Measurements from ENCODE around the gene CCDC120.

The CCDC120 gene

DNA sequence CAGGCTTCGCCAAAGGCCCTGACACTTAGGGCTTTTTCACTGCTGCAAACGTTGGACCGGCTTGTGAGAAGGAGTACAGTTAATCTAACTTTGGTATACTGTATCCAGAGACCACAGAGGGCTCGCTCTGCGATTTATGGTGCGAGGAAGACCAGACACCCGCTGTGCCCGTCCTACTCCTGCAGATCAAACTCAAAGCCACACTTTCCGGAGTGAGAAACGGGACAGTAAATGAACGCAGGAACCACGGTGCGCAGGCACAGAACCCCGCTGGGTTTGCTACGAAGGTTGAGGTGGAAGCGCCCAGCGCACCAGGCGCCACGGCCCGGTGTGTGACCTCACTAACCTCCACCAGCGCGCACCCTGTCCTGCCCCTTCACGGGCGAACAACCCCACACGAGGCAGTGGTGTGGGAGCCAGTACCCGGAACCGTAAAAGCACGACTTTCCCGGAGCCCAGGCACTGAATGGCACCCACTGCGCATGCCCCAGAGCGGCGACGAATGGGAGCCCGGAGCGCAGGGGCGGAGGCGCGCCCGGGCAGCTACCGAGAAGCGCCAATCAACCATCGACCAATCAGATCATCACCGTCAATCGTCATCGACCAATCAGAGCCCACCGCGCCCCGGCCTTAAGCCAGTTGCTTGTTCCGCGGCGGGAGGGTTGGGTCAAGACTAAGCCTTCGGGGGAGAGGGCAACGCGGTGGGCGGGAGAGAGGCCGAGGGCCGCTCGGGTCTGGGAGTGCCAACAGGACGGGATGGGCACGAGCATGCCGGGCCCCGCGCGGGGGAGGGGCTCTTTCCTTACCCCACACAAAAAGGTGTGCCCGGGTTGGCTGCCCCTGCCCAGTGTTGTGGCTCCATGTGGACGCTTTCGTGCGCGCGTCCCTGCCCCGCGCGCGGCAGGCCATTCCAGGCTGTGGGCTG, 42.2 kb downstream of the CCDC120 start:
- in situ Hi-C loops (cut with MboI; ENCODE audit: low sequenced_read_pairs): no loop called here

GRCh38 chrX:49101629-49101984, 42.8 kb downstream of the CCDC120 start:
- in situ Hi-C loops (cut with MboI; ENCODE audit: low sequenced_read_pairs): no loop called here

DNA sequence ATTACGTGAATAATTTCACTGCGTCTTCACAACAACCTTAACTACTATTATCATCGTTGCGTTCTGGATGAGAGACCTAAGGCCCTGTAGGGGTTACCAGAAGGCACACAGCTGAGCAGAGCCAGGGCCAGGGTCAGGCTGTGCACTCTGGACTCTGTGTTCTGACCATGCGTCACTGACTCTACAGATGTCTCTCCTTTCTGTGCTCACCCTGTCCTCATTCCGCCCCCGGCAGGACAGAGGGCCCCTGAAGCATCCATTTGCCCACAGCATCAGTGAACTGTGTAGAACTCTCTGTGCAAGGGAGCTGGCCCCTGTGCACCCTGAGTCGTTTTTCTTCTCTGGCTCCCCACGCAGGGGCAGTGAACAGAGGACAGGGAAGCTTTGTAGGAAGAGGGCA, 43.4 kb downstream of the CCDC120 start:
- in situ Hi-C loops (cut with MboI; ENCODE audit: low sequenced_read_pairs): no loop called here

GRCh38 chrX:49103637-49104036, 44.8 kb downstream of the CCDC120 start:
- in situ Hi-C loops (cut with MboI; ENCODE audit: low sequenced_read_pairs): no loop called here

DNA sequence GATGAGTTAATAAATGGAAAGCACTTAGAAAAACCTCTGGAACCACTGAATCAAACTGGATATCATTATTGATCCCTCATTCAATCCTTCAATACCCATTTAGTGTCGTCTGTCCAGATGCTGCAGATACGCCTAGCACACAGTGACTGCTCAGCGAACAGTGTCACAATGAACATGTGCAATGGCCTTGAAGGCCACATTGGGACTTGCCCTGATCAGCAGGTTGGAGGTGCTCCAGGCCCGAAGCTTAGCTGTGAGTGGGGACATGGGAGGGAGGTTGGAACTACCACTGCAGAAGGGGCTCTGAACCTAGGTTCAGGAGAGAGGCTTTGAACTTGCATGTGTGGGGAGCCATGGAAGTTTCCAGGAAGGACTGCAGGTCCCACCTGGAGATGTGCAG, 47.5 kb downstream of the CCDC120 start:
- in situ Hi-C loops (cut with MboI; ENCODE audit: low sequenced_read_pairs): no loop called here

- in situ Hi-C loops (cut with MboI; ENCODE audit: low sequenced_read_pairs): no loop called here
Observed at GRCh38 chrX:49106930-49107329, 48.1 kb downstream of the CCDC120 start.

DNA sequence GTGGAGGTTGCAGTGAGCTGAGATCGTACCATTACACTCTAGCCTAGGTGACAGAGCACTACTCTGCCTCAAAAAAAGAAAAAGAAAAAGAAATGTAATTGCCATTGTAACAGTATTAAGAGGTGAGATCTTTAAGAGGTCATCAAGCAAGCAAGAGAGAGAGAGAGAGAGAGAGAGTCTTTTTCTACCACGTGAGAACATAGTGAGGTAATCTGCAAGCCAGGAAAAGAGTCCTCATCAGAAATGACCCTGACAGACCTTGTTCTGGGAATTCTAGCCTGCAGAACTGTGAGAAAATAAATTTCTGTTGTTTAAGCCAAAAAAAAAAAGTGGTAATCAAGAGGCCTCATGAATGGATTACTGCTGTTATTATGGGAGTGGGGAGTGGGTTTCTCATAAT, 49.8 kb downstream of the CCDC120 start:
- in situ Hi-C loops (cut with MboI; ENCODE audit: low sequenced_read_pairs): no loop called here

DNA sequence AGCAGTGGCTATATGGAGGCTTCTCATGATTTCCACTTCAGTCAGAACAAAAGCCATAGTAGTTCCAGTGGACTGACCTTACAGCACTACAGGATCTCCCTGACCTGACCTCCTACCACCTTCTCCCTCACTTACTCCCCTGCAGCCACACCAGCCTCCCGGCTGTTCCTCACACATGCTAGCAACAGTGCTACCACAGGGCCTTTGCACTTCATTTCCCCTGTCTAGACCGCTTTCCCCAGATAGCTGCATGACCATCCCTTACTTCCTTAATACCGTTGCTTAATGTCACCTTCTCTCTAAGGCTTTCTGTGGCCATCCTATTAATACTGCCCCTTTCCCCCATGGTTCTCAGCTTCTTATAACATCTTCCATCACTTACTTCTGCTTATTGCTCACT, 51.6 kb downstream of the CCDC120 start:
- in situ Hi-C loops (cut with MboI; ENCODE audit: low sequenced_read_pairs): no loop called here

DNA sequence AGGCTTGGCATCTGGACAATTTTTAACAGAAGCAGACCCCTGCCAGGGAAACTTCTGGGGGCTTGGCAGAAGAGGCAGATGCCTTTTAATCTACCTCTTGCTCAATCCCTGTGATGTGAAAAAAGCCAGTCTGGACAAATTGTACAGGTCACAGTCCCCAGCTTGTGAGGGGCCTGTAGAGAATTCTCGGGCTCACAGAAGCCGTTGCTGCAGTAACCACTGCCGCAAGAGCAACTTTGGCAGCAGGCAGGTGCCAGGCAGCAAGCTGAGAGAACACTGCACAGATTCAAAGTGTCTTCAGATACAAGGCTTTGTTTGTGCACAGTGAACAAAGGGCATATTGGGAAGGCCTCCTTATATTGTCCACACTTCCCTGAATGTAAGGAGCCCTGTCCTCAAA, 53.0 kb downstream of the CCDC120 start:
- in situ Hi-C loops (cut with MboI; ENCODE audit: low sequenced_read_pairs): no loop called here

DNA sequence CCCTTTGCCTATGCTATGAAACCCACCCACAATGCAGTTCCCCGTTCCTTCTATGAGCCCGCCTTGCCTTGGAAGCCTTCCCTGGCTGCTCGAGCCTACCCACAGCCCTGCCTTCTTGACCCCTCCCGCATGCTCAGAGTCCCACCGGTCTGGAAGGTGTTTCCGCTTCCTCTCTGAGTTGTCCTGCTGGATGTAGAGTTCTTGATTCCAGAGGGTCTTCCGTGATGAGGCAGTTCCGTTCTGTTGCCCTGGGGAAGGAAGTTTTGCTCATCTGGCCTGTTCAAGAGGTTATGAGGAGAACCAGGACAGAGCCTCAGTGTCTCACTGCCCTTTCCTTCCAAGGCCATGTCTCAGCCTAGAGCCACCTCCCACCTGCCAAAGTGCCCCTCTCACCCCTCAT, 57.3 kb downstream of the CCDC120 start:
- in situ Hi-C loops (cut with MboI; ENCODE audit: low sequenced_read_pairs): no loop called here

DNA sequence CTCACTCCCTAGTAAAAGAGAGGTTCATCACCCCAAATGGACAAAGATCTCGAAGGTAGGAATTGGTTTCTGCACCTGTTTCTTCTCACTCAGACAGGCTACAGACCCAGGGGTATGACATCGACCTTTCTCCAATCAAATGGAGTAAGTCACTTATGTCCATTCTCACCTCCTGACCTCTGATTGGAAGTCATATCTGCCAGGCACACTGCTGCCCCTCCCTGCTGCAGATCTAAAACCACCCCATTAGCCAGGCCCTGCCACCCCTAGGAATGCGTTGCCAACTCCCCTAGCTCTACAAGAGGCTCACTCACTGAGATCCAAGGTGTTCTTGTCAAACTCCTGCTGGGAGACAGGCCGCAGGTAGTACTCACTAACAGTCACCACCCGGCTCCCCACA, 57.9 kb downstream of the CCDC120 start:
- in situ Hi-C loops (cut with MboI; ENCODE audit: low sequenced_read_pairs): no loop called here

DNA sequence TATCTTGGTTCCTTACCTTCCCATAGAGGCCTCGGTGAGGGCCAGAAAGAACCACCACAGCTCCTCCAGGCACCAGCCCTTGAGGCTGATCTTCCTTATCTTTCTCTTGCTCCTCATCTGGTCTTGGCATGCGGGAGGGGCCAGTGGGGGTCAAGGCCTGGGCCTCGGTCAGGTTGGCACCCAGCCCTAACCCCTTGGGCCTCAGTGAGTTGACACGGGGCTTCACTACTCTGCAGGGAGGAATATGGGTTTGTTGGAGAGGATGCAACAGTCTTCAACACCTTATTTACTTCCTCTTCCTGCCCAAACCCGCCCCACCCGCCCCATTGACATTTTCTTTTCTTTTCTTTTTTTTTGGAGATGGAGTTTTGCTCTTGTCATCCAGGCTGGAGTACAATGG, 58.8 kb downstream of the CCDC120 start:
- in situ Hi-C loops (cut with MboI; ENCODE audit: low sequenced_read_pairs): no loop called here
